GM21423 (cell line): ENCODE results near the gene HSPA4.

Experiments used
- ATAC-seq: cut with Tn5 transposase; IDR thresholded peaks from one replicate; pipeline ENCODE4 v1.9.1; 2021; ENCODE audit warnings: mild to moderate bottlenecking, moderate library complexity; ENCODE audit not compliant: unreplicated experiment

HSPA4 gene

DNA sequence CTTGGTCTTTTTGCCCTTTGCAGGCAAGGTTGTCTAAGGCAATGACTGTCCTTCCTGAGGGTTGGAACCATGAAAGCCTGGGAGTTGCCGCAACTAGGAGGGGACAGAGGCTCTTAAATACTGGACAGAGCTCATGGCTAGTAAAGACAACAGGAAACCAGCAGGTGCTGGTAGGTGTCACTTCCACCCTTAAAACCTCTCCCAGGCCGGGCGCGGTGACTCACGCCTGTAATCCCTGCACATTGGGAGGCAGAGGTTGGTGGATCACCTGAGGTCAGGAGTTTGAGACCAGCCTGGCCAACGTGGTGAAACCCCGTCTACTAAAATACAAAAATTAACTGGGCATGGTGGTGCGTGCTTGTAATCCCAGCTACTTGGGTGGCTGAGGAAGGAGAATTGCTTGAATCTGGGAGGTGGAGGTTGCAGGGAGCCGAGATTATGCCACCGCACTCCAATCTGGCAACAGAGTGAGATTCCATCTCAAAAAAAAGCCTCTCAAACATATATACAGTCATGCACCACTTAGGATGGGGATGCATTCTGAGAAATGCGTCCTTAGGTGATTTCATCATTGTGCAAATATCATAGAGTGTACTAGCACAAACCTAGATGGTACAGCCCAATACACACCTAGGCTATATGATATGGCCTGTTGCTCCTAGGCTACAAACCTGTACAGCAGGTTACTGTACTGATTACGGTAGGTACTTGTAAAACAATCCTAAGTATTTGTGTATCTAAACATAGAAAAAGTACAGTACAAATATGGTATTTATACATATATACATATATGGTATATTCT lies 102.7 kb downstream of the HSPA4 start:
- ATAC-seq, result no peak

DNA sequence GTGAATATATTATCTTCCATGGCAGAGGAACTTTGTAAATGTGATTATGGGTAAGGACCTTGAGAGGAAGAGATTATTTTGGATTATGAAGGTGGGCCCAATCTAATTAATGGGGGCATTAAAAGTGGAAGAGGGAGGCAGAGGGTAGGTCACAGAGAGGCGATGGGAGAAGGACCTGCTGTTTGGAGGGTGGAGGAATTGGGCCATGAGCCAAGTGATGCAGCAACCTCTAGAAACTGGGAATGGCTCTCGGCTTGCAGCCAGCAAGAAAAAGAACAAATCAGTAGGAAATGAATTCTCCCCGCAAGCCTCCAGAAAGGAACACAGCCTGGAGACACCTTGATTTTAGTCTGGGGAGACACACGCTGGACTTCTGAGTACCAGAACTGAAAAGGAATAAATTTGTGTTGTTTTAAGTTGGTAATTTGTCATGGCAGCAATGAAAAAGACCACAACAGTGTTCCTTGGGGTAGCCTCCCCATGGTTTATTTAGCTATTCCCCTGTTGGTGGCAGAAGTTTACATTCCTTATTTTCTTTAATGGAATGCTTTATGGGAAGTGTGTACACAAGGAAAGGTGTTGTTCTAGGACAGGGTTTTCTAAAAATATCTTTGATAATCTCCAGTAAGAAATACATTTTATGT lies 103.6 kb downstream of the HSPA4 start:
- no peak for ATAC-seq
